Measurements from ENCODE around the gene AQP12B.
"Not testable (repeated sequence)": the region's sequence is repeated elsewhere in the genome, so short reads cannot be mapped to it uniquely, and the experiment has no call there.

- TF ChIP-seq CTCF, POLR2A (IDR thresholded peaks at IDR 0.05): not testable (repeated sequence)
These were observed 9.1 kb upstream of the AQP12B start, which contains the start of gene AQP12A for GRCh38 chr2:240691631-240692420.

Measured in right lobe of liver (tissue), 4 donors.